Neural cell (in vitro differentiated cells): Measurements from ENCODE around the gene ARMC9.

ENCODE experiments used
- EP300 ChIP-seq: fragments of 450-650 bp; conservative IDR thresholded peaks from 2 replicates; pipeline ENCODE4 v1.6.1; 2014; ENCODE audit warnings: antibody characterized with exemption, mild to moderate bottlenecking, moderate library complexity; ENCODE audit not compliant: poor library complexity, severe bottlenecking
- EZH2 ChIP-seq: fragments of 200-600, 300-800 bp; shearing (Covaris generic), sonication (generic); IDR thresholded peaks from 2 replicates; pipeline ENCODE4 v1.6.1; 2014; ENCODE audit warnings: antibody characterized with exemption, low read length, borderline replicate concordance, mild to moderate bottlenecking; ENCODE audit not compliant: insufficient read depth, poor library complexity, severe bottlenecking
- MXI1 ChIP-seq: fragments of 450-650 bp; conservative IDR thresholded peaks from 2 replicates; pipeline ENCODE4 v1.6.1; 2014; ENCODE audit warnings: antibody characterized with exemption, mild to moderate bottlenecking; ENCODE audit not compliant: poor library complexity, severe bottlenecking
- POLR2AphosphoS5 ChIP-seq: IDR thresholded peaks from 2 replicates; pipeline ENCODE4 v1.6.1; 2012
- TAF1 ChIP-seq: IDR thresholded peaks from 2 replicates; pipeline ENCODE4 v1.6.1; 2012; ENCODE audit warnings: low read depth
- TF ChIP-seq, protein P1 (sequence below): fragments of 450-650 bp; IDR thresholded peaks from 2 replicates; pipeline ENCODE4 v1.5.1; 2014; ENCODE audit warnings: antibody characterized with exemption, mild to moderate bottlenecking, moderate library complexity; ENCODE audit not compliant: poor library complexity, severe bottlenecking
- TF ChIP-seq, protein P2 (sequence below): IDR thresholded peaks from 2 replicates; pipeline ENCODE4 v1.6.1; 2012; ENCODE audit warnings: borderline replicate concordance

- TF ChIP-seq EZH2 (no peak), EP300 (no peak), POLR2AphosphoS5 (no peak), TAF1 (no peak), MXI1 (no peak)
- TF ChIP-seq, protein P1, sequence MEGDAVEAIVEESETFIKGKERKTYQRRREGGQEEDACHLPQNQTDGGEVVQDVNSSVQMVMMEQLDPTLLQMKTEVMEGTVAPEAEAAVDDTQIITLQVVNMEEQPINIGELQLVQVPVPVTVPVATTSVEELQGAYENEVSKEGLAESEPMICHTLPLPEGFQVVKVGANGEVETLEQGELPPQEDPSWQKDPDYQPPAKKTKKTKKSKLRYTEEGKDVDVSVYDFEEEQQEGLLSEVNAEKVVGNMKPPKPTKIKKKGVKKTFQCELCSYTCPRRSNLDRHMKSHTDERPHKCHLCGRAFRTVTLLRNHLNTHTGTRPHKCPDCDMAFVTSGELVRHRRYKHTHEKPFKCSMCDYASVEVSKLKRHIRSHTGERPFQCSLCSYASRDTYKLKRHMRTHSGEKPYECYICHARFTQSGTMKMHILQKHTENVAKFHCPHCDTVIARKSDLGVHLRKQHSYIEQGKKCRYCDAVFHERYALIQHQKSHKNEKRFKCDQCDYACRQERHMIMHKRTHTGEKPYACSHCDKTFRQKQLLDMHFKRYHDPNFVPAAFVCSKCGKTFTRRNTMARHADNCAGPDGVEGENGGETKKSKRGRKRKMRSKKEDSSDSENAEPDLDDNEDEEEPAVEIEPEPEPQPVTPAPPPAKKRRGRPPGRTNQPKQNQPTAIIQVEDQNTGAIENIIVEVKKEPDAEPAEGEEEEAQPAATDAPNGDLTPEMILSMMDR, result no peak
- TF ChIP-seq, protein P2, sequence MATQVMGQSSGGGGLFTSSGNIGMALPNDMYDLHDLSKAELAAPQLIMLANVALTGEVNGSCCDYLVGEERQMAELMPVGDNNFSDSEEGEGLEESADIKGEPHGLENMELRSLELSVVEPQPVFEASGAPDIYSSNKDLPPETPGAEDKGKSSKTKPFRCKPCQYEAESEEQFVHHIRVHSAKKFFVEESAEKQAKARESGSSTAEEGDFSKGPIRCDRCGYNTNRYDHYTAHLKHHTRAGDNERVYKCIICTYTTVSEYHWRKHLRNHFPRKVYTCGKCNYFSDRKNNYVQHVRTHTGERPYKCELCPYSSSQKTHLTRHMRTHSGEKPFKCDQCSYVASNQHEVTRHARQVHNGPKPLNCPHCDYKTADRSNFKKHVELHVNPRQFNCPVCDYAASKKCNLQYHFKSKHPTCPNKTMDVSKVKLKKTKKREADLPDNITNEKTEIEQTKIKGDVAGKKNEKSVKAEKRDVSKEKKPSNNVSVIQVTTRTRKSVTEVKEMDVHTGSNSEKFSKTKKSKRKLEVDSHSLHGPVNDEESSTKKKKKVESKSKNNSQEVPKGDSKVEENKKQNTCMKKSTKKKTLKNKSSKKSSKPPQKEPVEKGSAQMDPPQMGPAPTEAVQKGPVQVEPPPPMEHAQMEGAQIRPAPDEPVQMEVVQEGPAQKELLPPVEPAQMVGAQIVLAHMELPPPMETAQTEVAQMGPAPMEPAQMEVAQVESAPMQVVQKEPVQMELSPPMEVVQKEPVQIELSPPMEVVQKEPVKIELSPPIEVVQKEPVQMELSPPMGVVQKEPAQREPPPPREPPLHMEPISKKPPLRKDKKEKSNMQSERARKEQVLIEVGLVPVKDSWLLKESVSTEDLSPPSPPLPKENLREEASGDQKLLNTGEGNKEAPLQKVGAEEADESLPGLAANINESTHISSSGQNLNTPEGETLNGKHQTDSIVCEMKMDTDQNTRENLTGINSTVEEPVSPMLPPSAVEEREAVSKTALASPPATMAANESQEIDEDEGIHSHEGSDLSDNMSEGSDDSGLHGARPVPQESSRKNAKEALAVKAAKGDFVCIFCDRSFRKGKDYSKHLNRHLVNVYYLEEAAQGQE, result no peak
Observed at GRCh38 chr2:231421051-231421580, 222.7 kb downstream of the ARMC9 start.
